ENCODE results near the gene CXCL5.
"Not testable (repeated sequence)": the region's sequence is repeated elsewhere in the genome, so short reads cannot be mapped to it uniquely, and the experiment has no call there.

The CXCL5 gene

GRCh38 chr4:73970945-73971344, 27.5 kb downstream of the CXCL5 start:
- DNase-seq (ENCODE audit: low read depth), result no peak

DNA sequence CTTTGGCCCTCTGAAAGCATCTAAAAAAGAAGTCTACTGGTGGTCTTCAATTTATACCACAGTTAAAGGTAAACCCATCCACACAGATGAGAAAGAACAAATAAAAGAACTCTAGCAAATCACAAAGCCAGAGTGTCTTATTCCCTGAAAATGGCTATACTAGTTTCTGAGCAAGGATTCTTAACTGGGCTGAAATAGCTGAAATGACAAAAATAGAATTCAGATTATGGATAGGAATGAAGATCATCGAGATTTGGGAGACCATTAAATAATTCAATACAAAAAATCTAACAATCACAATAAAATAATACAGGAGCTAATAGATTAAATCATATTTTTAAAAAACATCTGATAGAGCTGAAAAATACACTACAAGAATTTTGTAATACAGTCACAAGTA, 28.5 kb downstream of the CXCL5 start:
- no peak for DNase-seq (ENCODE audit: low read depth)

DNA sequence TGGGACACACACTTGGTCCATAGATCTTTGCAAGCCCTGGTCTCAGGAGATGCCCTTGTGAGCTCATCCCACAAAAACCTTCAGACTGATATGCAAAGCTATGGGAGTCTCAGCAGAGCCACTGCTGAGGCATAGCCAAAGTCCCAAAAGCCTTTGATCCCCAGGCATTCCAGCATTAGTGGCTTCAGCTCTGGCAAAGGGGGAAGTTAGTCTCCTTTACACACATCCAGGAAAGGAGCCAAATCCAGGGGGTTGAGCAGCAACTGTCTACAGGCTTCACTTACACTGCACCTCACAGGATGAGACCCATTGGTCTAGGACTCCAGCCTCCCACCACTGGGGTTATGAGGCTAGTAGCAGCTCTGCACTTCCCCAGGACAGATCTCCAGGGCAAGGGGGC, 30.6 kb downstream of the CXCL5 start:
- no peak for DNase-seq (ENCODE audit: low read depth)

- DNase-seq (ENCODE audit: low read depth), result no peak
These were observed 33.4 kb downstream of the CXCL5 start for GRCh38 chr4:73964862-73965611.

DNA sequence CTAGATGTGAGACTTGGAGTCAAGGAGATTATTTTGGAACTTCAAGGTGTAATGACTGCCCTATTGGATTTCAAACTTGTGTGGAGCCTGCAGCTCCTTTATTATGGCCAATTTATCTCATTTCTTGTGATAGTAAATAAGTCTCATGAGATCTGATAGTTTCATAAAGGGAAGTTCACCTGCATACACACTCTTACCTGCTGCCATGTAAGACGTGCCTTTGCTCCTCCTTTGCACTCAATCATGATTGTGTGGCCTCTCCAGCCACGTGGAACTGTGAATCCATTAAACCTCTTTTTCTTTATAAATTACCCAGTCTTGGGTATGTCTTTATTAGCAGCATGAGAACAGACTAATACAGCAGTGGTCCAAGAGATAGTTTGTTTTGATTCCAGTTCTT, 35.8 kb downstream of the CXCL5 start:
- no peak for DNase-seq (ENCODE audit: low read depth)

DNA sequence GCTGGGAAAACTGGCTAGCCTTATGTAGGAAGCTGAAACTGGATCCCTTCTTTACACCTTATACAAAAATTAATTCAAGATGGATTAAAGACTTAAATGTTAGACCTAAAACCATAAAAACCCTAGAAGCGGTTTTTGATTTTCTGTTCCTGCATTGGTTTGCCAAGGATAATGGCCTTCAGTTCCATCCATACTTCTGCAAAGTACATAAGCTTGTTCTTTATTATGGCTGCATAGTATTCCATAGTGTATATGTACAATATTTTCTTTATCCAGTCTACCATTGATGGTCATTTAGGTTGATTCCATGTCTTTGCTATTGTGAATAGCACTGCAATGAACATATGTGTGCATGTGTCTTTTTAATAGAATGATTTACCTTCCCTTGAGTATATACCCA, 39.4 kb downstream of the CXCL5 start:
- not testable (repeated sequence) for DNase-seq (ENCODE audit: low read depth)

DNA sequence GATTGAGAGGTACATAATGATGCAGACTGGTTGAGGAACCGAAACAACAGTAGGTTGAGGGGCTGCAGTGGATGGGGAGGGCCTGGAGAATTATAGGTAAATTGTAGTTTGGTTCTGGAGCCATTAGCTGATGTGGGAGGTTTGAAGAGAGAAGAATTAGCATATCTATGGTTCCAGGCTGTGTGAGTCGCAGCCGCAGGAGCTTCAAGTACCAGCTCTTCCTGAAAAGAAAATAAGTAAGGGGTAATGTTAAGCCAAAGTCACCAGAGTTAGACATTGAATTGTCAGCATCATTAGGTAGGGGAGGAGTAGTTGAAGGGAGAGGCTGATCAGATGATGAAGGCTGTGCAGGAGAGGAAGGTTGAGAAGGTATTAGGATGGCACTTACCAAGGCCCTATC, 46.1 kb downstream of the CXCL5 start:
- no peak for DNase-seq (ENCODE audit: low read depth)

DNA sequence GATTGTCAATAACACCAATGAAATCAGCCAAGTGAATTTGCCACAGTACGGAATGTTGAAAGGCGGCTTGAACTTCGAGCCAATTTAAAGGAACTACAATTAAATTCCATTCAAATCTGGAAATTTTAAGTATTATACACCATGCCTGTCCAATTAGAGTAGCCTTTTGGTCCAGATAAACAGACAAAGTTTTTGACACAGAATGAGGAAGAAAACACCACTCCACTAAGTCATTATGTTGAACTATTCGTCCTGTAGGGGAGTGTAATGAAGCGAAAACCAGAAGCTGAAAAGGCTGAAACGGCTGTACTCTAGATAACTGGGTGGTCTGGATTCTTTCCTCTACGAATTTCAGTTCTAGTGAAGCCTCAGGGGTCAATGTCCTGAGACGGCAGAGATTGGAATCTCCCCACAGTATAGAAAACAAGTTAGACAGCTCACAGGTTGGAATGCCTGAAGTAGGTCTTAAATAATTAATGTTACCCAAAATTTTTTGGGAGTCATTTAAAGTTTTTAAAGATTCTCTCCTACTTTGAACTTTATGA, 48.0 kb downstream of the CXCL5 start:
- not testable (repeated sequence) for DNase-seq (ENCODE audit: low read depth)

- DNase-seq (ENCODE audit: low read depth), result no peak
These were observed 49.3 kb downstream of the CXCL5 start for GRCh38 chr4:73948990-73949706.

DNA sequence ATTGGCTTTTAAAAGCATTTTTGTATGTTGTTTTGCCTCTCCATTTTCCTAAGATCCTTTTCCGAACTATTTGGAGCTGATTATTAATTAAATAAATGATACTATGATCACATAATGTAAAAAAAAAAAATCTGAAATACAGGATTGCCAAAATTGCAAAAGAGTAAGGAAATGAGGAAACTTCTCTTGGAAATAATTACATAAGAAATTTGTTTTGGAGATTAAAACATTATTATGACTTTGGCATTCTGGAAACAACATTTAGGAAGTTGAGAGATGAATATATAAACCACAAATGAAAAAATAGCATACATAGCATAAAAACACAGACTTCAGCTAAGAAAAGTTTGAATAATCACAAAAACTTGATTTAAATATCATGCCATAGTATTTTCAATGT, 50.2 kb downstream of the CXCL5 start:
- no peak for DNase-seq (ENCODE audit: low read depth)

DNA sequence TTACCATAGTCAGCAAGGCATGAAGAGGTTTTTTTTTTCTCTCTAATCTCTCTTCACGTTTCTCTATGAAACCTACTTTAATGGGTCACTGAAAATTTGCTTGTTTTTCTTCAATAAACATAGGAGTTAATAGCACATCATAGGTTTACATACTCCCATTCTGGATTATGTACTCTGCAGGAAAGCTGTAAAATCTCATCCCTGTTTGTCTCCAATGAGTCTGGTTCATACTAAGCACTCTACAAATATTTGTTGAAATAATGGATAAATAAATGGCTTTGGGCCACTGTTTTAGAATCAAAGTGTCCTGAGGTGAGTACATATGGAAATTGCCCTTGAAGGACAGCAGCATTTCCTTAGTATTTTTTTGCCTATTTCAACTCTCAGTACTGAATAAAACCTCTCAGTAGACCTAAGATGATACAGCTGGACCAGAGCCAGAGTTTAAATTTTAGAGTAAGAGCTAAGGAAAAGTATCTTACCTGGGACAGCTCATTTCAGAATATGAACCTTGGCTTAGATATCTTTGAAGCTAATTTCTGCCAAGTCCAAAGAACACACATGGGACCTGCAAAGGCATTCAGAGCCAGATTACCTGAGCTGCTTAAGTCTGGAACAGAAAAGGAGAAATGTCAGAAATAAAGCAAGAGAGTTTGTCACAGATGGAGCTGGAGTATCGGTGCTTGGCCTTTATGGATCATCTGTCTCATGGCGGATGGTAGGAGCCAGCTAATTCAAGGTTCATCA, 51.1 kb downstream of the CXCL5 start:
- DNase-seq (ENCODE audit: low read depth), result no peak

DNA sequence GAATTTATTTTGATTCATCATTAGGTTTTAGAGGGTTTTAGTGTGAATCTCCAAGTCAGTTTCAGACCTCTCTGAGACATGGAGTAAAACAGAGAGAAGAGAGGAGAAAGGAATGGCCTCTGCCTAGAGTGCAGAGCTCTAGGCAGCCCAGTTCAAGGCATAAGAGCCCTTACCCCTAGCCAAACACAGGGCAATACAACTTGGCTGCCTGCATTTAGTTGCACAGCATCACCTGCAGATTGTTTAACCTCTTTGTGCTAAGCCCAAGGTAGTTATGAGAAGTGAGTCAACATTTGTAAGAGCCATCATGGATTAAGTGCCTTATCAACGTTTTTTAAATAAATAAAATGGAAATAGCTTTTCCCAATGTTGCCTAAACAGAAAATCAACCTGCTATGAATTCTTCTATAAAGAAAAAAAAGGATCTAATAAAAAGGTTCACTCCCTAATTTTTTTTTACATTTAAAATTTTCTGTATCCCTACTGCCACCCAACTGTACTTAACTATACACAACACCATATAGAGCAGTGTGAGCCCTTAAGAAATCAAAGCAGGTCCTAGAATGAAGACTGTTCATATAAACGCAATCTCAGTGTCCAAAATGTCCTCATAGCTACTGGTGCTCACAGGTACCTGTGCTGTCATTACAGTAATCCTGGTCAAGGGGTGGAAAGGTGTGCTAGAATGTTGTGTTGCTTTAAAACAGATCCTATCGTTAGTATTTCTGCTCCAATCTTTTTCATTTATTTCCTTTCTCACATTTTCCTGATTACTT, 52.6 kb downstream of the CXCL5 start:
- DNase-seq (ENCODE audit: low read depth), result no peak
